ENCODE measurements around the gene VEGFB. TPM values are rescaled to one million over a fixed set of nuclear protein-coding genes. Genes with fewer than 3 reads are reported as not detected.

Gene VEGFB
- total RNA-seq, 1 experiment from 2014 or later = 101 TPM

- H3K36me3 ChIP-seq (ENCODE audit: control insufficient read depth, insufficient read depth, low read length) = no peaks in the 10 kb centered on the region
Observed at GRCh38 chr11:64263021-64263946, 28.9 kb downstream of the VEGFB start.

More at GRCh38 chr11:64263021-64263946, 28.9 kb downstream of the VEGFB start:
- Histone ChIP-seq H3K9me3 (ENCODE audit: control insufficient read depth, insufficient read depth, low read depth, low read length) (no peaks in the 10 kb centered on the region), H3K27ac (ENCODE audit: low read length) (no peak overlapping the region), H3K4me1 (ENCODE audit: control insufficient read depth, insufficient read depth, low read length) (peaks cover 6% of the 10 kb centered on the region), H3K27me3 (ENCODE audit: control insufficient read depth, insufficient read depth, low read length) (no peaks in the 10 kb centered on the region), H3K4me3 (ENCODE audit: low read depth in 2 of 2, low read length in 2 of 2) (no peak overlapping the region)
- POLR2A ChIA-PET = interaction anchor here (0.6 kb wide), 1 partner anchor 14 kb away, joined by 3 read pairs; no protein-coding TSS in a partner anchor
- intact Hi-C loops (cut with micrococcal nuclease; ENCODE audit: unreplicated experiment) (no loop called here), in situ Hi-C loops (cut with HindIII; ENCODE audit: low pct_unique_long_range_greater_than_20kb, low sequenced_read_pairs) (no loop called here)
- CTCF ChIA-PET = interaction anchor here (0.6 kb wide), 1 partner anchor 11 kb away, joined by 5 read pairs; no protein-coding TSS in a partner anchor
- ATAC-seq = no peak
- no TSS peak for BruUV-seq (replicated peaks)
- no peak for TF ChIP-seq SIN3A (IDR thresholded peaks at IDR 0.05; ENCODE audit: borderline replicate concordance, insufficient read depth, low read depth, low read length)
- TF ChIP-seq REST (IDR thresholded peaks at IDR 0.05; ENCODE audit: insufficient read depth in 1 of 2, low read depth in 2 of 2, low read length in 1 of 2) = no peak
- TF ChIP-seq TCF7L2 (IDR thresholded peaks at IDR 0.05; ENCODE audit: low read depth, low read length) = no peak
- TF ChIP-seq CTCF (IDR thresholded peaks at IDR 0.05) = no peak
- no peak for TF ChIP-seq POLR2AphosphoS5 (IDR thresholded peaks at IDR 0.05; ENCODE audit: low read depth, low read length)
- no peak for DNase-seq (ENCODE audit: low read depth, low spot score)

All from Panc1 (cell line).